HG02588 (cell line): ENCODE data around the gene TMEM17.

Experiments
- ATAC-seq: cut with Tn5 transposase; IDR thresholded peaks from one replicate; pipeline ENCODE4 v1.9.1; 2021; ENCODE audit warnings: mild to moderate bottlenecking, moderate library complexity; ENCODE audit not compliant: unreplicated experiment

Gene TMEM17

DNA sequence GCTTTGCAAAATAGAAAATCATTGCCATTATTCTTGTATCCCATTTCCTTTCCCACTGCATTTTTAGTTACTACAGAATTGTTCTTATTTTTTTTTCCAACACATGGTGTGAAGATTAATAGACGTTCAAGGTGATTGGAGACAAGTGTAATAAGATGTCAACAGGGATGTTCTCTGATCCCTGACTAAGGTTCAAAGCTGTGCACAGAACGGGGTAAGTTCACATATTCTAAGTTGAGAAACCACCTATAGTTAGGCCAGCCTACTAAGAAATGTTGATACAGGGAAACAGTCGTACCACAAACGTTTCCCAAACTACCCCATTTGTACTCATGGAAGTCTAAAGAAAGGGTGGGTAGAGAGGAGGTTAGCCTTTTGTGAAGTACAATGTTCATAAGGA is 6.4 kb upstream of the TMEM17 start:
- ATAC-seq, result no peak

DNA sequence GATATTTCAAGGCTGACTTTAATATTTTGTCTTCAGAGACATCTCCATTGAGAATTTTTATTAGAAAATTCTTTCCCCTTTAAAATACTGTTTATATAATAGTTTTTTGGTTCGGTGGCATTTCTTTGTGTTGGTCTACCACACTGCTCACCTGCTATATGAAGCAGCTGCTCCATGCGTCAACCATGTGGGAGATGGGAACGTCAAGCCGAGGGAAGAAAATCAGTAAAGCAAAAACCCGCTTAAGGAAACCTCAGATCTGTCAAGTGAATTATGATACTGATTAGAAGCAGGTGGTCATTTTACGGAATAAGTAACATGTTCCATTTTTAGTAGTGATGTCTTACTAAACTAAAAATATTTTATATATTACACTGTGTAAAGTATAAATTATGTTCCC is 5.6 kb upstream of the TMEM17 start:
- no peak for ATAC-seq

DNA sequence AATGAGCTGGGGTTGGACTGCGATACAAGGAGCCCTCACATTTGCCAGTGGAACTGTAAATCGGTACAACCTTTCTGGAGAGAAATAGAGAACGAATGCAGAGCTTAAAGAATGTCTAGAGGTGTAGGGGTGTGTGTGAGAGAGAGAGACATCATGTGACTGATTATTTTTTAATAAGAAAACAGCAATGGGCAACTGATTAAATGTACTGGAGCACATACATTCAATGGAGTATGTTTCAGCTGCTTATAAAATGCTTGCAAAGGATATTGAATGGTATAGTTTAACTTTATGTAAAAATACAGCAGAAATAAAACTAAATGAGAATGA is 391 bp upstream of the TMEM17 start:
- peak; percentile 28 for ATAC-seq

DNA sequence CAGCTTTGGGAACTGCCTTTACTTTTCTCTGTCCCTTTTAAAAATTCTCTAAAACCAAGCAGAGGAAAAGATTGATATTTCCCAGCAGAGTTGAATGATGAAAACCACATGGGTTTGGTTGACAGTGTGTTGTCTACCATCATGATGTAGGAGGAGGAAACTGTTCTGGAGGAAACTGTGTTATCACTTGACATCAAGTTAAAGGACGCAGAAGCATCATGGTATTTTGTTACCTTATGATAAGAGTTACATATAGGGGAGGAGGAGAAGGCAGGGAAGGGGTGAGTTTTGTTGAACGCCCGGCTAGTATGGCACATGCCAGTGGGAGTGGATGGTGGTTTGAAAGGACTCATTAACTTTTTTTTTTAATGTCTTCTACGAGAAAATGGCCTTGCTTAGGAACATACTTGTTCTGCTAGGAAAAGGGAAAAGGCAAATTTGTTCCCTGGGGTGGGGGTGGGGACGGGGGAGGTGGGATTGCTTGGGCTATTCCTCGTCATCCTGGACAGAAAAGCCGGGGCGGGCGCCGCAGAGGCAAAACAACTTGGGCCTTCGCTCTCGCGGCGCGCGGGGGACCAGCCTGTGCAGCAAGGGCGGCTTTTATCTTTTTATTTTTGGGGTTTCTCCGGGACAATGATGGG is 766 bp downstream of the TMEM17 start:
- ATAC-seq, result no peak

DNA sequence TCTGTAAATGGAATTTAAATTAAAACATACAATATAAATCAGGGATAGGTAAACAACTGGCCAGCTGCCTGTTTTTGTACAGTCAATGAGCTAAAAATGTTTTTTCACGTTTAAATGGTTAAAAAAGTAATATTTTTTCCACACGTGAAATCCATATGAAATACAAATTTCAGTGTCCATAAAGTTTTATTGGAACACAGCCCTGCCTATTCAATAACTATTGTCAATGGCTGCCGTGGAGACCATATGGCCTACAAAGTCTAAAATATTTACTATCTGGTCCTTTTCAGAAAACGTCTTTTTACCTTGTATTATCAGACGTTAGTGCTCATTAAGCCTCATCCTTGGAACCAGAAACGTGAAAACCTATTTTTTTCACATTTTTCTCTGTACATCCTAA is 1.3 kb downstream of the TMEM17 start:
- no peak for ATAC-seq

DNA sequence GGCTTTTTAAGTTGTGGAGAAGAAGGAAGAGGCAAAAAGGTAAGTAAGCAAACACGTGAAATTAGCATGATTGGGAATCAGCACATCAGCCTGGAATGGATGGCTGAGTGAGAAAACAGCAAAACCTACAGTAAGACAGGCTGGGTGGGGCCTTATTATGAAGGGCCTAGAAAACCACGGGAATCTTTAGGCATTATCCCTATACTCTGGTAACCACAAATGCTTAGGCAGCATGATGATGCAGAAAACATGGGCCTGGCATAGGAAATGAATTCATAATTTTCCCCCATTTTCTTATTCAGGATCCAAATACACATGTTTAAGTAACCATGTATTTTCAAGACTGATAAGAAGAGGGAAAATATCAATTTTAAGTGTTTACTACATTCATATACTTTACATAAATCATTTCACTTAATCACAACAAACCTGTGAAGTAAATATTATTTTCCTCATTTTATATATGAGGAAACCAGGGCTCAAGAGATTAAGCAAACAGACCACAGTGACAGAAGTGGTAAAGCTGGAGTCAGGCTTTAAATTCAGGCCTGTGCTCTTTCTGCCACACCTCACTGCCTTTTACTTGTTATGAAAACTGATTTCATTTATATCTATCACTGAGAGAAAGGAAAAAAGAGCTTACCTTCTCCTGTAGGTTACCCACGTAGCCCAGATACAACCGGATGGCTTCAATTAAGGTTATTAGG is 4.0 kb downstream of the TMEM17 start:
- ATAC-seq, result no peak

DNA sequence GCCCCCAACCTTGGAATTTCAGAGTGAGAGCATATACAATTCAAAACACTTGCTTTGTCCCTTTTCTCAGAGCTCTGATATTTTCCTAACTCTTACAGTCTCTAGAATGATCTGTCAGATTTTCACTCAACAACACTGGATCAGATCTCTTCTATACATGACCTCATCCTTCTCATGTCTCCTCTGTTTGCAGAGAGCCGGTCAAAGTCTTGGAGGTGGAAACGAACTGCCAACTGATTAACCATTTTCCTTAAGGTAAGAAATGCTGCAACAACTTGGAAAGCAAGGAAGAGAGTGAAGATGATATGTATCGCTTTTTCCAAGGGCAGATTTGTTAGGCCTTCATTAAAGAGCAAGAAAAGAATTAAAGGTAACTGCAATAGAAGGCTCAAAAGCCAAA is 4.9 kb downstream of the TMEM17 start:
- ATAC-seq, result no peak

DNA sequence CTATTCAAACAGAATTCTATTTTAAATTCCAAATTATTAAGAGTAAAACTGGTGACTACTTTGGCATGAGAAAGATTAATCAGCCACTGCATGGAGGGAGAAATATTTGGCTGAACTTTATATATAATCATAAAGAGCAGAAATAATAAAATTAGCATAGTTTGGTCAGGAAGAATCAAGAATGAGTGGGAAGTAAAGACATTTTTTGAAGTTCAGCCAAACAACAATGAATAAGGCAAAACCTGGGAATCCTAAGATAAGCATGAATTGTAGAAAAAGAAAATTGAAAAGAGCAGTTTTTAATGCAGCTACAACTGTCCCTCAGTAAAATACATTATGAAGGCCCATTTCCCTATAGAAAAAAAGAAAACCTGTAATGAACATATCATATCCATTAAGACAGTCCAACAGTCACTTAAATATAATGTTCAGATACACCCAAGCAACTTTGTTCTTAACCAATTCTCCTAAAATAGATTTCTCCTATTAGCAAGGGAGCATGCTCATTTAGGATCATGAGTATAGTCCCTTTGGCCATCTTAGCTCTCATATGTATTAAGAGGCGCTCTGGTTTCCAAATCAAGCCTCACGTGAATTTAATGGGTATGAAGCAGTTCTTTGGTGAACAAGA is 6.5 kb downstream of the TMEM17 start:
- ATAC-seq, result no peak

DNA sequence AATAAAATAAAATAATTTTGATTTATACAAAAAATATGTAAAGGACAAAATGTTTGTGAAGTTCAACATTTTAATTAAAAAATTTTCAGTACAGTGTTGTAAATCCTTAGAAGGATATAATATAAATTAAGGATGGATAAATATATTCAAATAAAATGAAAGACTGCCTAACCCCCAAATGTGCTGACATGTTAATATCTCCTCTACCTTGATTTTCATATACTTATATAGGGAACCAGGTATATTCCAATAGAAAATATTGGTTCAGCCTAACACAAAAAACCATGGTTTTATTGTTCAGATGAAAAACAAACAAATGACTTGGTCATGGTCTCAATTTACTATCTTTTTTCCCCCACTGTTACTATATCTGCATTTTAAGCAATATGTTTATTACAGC is 7.3 kb downstream of the TMEM17 start:
- no peak for ATAC-seq

DNA sequence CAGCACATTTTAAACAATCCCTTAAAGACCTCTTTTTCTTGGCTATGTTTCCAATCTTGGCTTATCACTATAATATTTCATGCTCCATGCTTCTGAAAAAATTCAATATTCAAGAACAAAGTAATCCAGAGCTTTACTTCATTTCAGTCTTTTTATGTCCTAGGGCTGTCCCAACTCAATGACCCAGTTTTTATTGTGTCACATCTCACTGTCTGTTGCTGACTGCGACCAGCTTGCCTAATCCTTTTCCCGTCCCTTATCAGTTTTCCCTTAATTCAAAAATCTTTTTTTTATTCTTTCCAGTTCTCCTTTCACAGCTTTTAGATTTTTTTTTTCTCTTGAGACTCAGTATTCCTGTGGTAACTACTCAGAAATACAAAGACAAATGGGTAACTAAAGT is 10.2 kb downstream of the TMEM17 start:
- ATAC-seq, result no peak

DNA sequence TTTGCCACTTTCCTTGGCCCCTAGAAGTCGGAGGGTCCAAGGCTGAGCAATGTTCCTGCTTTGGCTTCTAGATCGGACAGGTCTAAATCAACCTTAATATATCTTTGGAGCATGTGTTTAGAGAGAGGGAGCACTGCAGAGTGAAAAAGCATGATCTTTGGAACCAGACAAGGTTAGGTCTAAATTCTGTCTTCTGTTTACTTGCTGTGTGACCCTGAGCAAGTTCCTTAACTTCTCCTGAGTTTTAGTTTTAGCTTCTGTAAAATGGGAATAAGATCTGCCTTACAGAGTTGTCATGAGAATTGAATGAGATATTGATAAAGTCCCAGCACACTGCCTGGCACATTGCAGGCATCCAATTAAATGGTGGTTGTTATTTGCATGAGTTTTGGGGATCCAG is 13.9 kb downstream of the TMEM17 start:
- ATAC-seq, result no peak

DNA sequence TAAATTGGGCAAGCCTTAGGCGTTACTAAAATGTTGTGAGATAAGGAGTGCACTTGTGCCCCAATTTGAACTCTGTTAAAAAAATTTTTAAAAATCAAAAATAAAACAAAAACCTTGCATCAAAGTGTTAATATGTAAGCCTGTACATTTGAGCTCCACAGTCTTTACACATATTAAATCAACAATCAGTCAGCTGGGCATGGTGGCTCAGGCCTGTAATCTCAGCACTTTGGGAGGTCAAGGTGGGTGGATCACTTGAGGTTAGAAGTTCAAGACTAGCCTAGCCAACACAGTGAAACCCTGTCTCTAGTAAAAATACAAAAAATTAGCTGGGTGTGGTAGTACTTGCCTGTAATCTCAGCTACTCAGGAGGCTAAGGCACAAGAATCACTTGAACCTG is 16.3 kb downstream of the TMEM17 start:
- ATAC-seq, result no peak

DNA sequence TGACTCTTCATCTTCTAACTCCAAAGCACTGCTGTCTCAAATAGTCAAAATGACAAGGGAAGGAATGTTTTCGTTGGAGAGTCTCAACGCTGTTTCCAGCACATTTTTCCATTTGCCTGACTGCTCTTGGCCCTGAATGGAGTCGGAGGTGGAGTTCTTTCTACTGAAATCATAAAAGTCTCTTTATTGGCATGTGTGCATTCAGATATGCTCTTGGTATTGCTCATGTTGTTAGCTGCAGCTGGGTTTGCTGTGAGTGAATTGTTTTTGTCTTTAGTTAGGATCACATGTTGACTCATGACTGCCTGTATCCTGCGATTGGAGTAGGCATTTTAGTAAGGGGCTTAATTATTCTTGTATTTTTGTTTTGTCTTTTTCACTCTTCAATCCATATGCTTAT is 16.8 kb downstream of the TMEM17 start:
- no peak for ATAC-seq

DNA sequence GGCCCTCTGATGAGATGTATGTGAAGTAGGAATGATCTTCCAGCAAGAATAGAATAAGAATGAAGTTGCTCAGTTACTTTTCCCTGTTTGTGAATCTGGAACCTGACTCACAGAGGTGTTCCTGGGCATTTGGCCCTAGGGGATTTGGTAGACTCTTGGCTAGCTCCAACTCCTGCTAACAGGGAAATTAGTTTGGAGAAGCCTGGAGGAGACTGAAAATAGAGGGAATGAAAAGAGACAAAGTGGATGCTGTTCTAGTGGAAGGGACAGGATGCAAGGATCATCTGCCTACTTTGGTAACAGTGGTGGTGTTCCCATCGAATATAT is 19.6 kb downstream of the TMEM17 start:
- ATAC-seq, result no peak

DNA sequence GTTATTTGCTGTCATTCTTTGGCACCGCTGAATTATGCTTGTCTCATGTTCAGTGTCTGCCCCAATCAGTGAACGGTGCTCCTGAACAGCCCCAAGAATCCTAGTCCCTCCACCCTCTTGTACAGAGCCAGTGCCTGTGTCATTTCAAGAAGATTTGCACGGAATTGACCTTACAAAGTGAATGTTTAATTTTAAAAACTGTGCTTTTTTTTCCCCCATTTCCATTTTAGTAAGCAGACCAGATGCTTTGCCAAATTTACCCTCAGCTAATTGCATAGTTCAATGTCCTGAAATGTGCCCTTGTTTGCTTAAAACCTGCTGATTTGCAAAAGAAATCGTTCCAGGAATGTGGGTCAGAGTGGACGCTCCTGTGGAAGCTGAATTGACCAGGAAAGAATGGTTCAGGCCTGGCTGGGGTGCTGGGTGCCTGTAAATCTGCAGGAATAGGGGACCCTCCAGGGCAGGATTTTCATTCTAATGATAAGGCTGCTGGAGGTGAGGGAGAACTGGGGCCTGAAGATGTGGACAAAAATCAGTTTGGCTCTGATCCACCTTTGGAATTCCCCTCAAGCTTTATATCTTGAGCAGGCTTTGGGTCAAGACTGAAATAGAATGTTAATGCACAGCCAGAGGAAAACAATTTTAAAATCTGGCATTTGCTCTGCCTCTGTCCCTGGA is 20.1 kb downstream of the TMEM17 start:
- no peak for ATAC-seq

DNA sequence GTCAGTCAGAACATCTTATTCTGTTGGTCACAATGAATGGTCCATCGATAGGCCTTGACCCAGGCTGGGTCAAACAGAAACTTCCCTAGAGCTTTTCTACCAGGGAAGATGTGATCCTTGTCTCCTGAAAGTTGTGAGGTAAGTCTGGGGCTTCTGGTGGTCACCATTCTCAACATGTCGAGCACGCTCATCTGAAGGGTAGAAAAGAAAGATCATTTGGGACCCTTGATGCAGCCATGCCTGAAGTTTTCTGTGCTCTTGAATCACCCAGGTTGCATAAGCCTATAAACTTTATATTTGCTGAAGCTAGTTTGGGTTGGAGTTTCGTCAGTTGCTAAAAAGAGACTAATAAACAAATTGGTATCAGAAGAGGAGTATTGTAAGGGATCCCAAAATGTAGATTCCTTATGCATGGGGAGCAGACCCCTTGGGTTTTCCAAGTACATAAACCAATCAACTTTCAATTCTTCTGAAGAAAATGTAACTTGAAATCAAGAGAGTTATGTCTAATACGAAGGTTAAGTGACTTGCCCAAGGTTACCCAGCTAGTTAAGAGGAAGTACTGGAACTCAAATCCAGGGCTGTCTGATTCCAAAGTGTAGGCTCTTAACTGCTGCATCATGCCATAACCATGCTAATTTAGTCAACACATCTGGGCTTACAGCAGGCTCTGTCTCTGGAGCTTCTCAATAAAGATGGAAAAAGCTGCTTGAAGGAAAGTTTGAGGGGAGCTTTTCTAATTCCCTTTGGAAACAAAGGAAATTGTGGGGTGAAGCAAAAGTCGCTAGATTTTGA is 23.2 kb downstream of the TMEM17 start:
- no peak for ATAC-seq

DNA sequence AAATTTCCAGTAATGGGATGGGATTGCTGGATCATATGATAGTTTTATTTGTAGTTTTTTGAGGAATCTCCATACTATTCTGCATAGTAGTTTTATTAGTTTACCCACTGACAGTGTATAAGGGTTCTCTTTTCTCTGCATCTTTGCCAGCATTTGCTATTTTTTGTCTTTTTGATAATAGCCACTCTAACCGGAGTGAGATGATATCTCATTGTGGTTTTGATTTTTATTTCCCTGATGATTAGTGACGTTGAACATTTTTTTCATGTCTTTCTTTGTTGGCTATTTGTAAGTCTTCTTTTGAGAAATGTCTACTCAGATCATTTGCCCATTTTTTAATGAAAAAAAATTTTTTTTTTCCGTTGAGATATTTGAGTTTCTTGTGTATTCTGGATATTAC is 26.1 kb downstream of the TMEM17 start:
- ATAC-seq, result no peak

DNA sequence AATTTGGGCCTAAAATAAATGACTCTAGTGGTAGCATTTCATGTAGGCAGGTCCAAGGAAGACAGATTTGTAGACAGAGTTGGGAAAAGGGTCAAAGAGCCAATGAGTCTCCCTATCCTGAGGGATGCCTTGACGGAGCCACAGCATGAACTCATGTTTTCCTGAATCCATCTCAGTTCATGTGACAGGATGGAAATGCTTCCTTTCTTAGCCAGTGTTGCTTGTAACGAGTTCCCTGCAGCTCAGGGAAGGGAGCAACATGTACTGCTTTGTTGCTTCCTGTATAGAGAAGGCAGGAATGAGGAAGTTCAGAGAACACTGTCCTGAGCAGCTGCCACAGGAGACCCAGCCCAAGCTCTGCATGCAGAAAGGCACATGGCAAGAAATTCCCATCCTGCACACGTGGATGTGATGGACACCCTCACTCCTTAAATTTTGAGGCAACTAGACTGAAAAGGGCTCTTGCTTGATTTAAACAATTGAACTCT is 27.9 kb downstream of the TMEM17 start:
- ATAC-seq, result no peak

DNA sequence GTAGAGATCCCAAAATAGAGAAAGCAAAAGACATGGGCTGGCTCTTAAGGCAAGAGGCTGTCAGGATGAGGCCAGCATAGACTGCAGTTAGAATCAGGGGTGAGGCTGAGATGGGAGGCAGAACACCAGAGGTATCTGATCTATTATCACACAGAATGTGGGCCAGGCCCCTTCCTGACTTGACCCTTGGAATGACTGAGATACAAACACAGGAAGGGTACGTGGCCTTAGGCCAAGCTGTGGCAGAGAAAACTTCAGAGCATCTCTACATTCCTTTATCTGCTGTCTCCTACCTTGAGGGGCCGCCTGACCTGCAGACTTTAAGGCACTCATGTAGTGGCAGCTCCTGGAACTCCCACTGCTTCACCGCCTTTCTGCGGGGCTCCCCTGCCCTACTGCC is 28.4 kb downstream of the TMEM17 start:
- no peak for ATAC-seq

DNA sequence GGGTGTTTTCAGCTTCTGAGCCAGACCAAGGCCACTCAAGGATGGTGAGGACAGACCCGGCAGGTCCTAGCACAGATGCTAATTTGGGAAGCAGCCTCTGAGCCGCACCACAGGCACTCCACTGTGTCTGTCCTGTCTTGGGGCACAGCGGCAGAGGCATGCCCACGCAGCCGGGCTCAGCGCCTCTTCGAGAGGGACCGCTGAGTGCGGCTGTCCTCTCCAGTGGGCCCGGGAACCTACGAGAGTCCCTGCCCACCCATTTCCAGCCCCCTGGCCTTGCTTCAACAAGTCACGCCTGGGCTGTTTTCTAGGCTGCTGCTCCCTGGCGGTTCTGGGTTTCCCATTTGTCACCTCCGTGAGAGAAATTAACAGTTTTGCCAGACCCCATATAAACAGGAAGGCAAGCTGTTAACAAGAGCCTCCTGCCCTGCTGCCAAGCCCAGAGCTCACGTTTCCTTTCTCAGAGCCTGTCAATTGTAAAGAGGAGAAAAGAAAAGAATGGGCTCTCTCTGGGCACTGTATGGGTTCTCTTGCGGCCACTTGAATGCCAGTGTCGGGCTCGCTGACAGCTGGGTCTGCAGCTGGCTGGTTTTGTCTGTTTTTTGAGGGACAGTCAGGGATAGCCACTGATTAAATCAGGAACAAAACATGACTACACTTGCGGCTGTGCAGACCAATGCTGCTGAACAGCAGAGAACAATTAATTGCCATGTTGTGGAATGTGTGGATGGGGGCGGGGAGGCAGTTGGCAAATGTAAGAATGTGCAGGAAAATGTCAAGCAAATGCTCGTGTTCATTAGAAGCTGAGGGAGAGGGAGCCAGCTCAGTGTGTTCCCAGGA is 30.6 kb downstream of the TMEM17 start:
- ATAC-seq, result no peak
